ENCODE measurements around the gene RAD51D. TPM values are rescaled to one million over a fixed set of nuclear protein-coding genes. Genes with fewer than 3 reads are reported as not detected.

RAD51D gene
- total RNA-seq, 4 donors from 2014 or later = 7.8 to 15.6 (median 12.5) TPM

GRCh38 chr17:35052241-35052610, 67.4 kb downstream of the RAD51D start:
- H3K27ac ChIP-seq = peak overlapping the region; percentile 53 to 68 (median 67)
- H3K9me3 ChIP-seq = no peaks in the 10 kb centered on the region
- TF ChIP-seq CTCF (IDR thresholded peaks at IDR 0.05) (no peak), POLR2A (IDR thresholded peaks at IDR 0.05) (no peak)
- no peaks in the 10 kb centered on the region for H3K36me3 ChIP-seq
- intact Hi-C loops (cut with DNase I) = no loop called here
- H3K27me3 ChIP-seq = no peaks in the 10 kb centered on the region
- H3K4me3 ChIP-seq (replicated peaks in 1 of 3) = no peak overlapping the region
- H3K4me1 ChIP-seq = peaks cover 26 to 59% of the 10 kb centered on the region in 2 donors
- no peak for DNase-seq

- H3K27ac ChIP-seq = peak overlapping the region; percentile 53 to 68 (median 67)
- intact Hi-C loops (cut with DNase I) = no loop called here
- H3K36me3 ChIP-seq = no peaks in the 10 kb centered on the region
- H3K9me3 ChIP-seq = no peaks in the 10 kb centered on the region
- no peak for DNase-seq
- no peak overlapping the region for H3K4me3 ChIP-seq (replicated peaks in 1 of 3)
- TF ChIP-seq CTCF (IDR thresholded peaks at IDR 0.05) (no peak), POLR2A (IDR thresholded peaks at IDR 0.05) (no peak)
- H3K4me1 ChIP-seq = peaks cover 26 to 54% of the 10 kb centered on the region in 2 donors
- WGBS, 2 donors = 63 to 68% methylated on average over 6 of the region's 6 CpGs
- no peaks in the 10 kb centered on the region for H3K27me3 ChIP-seq
These were observed 68.0 kb downstream of the RAD51D start for GRCh38 chr17:35051579-35052240.

GRCh38 chr17:35051183-35051578, 68.5 kb downstream of the RAD51D start:
- Histone ChIP-seq H3K36me3 (no peaks in the 10 kb centered on the region), H3K27me3 (no peaks in the 10 kb centered on the region), H3K4me3 (replicated peaks in 1 of 3) (no peak overlapping the region), H3K9me3 (no peaks in the 10 kb centered on the region), H3K27ac (peak overlapping the region; percentile 53 to 68 (median 67)), H3K4me1 (peaks cover 26 to 49% of the 10 kb centered on the region in 2 donors)
- 23 to 25% methylated on average over 2 of the region's 2 CpGs for WGBS, 2 donors
- no peak for DNase-seq
- intact Hi-C loops (cut with DNase I) = no loop called here
- TF ChIP-seq POLR2A (IDR thresholded peaks at IDR 0.05) = no peak
- TF ChIP-seq CTCF (IDR thresholded peaks at IDR 0.05) = no peak

- no peaks in the 10 kb centered on the region for H3K9me3 ChIP-seq
- no peak overlapping the region for H3K27ac ChIP-seq
- no peak overlapping the region for H3K4me3 ChIP-seq (replicated peaks in 1 of 3)
- peaks cover 26 to 46% of the 10 kb centered on the region in 2 donors for H3K4me1 ChIP-seq
- 96 to 100% methylated on average over 2 of the region's 2 CpGs for WGBS, 2 donors
- DNase-seq = no peak
- H3K27me3 ChIP-seq = no peaks in the 10 kb centered on the region
- TF ChIP-seq POLR2A (IDR thresholded peaks at IDR 0.05) (no peak), CTCF (IDR thresholded peaks at IDR 0.05) (no peak)
- intact Hi-C loops (cut with DNase I) = no loop called here
- no peaks in the 10 kb centered on the region for H3K36me3 ChIP-seq
These were observed 69.5 kb downstream of the RAD51D start for GRCh38 chr17:35050170-35050569.

- intact Hi-C loops (cut with DNase I) = no loop called here
- TF ChIP-seq CTCF (IDR thresholded peaks at IDR 0.05) (no peak), POLR2A (IDR thresholded peaks at IDR 0.05) (no peak)
- Histone ChIP-seq H3K4me1 (peaks cover 33 to 46% of the 10 kb centered on the region in 2 donors), H3K36me3 (no peaks in the 10 kb centered on the region), H3K27me3 (no peaks in the 10 kb centered on the region), H3K4me3 (replicated peaks in 1 of 3) (no peak overlapping the region), H3K9me3 (no peaks in the 10 kb centered on the region), H3K27ac (no peak overlapping the region)
- DNase-seq = no peak
- 90 to 95% methylated on average over 3 of the region's 3 CpGs for WGBS, 2 donors
These were observed 70.8 kb downstream of the RAD51D start for GRCh38 chr17:35048685-35049379.
